HG02759 (cell line): ENCODE measurements around the gene PTGER1.
"Not testable (repeated sequence)": the region's sequence is repeated elsewhere in the genome, so short reads cannot be mapped to it uniquely, and the experiment has no call there.

Experiments used
- ATAC-seq: cut with Tn5 transposase; IDR thresholded peaks from one replicate; pipeline ENCODE4 v1.9.1; 2021; ENCODE audit warnings: mild to moderate bottlenecking, moderate library complexity; ENCODE audit not compliant: unreplicated experiment

PTGER1 gene

DNA sequence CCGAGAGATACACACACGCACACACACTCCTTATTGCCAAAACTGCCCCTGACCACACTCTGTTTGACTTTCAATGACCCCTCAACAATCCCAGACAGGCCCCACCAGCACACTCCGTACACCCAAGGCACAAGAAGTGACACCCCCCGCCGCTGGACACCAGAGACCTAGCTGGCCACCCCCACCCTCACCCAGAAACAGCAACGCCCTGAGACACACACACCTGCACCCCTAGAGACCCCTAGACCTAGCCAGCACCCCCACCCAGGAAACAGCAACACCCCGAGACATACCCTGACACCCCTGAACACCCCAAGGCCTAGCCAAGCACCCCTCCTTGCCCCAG, 1.1 kb upstream of the PTGER1 start:
- no peak for ATAC-seq

DNA sequence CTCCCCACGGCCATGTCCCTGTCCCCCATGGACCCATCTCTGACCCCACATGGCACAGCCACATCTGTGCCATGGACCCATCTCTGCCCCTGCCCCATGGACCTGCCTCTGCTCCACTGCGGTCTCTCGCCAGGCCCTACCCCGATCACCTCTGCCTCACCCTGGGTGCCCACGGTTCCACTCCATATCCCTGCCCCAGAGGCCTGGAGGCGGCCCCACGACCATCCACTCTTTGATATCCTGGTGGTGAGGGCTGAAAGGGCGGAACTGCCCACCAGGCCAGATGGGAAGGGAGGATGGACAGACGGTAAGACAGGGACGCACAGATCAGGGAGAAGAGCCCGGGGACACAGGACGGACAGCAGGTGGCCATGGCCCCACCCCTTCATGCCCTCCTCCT, 327 bp downstream of the PTGER1 start:
- ATAC-seq, result no peak

DNA sequence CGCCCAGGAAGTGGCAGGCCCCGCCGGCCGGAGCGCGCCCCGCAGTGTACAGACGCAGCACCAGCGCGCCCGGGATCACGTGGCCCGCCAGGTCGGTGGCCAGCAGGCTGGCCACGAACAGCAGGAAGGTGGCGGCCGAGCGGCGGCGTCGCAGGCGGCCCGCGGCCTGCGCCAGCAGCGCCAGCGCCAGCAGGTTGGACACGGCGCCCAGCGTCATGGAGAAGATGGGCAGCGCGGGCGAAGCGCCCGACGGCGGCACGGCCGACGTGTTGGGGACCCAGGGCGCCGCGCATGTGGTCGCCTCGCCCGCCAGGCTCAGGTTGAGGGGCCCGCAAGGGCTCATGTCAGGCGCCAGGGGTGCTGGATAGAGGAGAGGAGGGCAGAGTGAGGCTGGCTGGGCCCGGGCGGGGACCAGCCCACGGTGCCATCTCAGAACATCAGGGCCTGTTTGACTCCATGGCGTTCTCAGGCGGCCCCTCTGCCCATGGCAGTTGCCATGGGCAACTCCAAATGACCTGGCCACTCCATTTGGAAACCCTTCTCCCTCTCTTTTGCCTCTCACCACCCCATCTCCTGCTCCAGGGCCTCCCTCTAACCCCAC, 1.1 kb downstream of the PTGER1 start:
- no peak for ATAC-seq

DNA sequence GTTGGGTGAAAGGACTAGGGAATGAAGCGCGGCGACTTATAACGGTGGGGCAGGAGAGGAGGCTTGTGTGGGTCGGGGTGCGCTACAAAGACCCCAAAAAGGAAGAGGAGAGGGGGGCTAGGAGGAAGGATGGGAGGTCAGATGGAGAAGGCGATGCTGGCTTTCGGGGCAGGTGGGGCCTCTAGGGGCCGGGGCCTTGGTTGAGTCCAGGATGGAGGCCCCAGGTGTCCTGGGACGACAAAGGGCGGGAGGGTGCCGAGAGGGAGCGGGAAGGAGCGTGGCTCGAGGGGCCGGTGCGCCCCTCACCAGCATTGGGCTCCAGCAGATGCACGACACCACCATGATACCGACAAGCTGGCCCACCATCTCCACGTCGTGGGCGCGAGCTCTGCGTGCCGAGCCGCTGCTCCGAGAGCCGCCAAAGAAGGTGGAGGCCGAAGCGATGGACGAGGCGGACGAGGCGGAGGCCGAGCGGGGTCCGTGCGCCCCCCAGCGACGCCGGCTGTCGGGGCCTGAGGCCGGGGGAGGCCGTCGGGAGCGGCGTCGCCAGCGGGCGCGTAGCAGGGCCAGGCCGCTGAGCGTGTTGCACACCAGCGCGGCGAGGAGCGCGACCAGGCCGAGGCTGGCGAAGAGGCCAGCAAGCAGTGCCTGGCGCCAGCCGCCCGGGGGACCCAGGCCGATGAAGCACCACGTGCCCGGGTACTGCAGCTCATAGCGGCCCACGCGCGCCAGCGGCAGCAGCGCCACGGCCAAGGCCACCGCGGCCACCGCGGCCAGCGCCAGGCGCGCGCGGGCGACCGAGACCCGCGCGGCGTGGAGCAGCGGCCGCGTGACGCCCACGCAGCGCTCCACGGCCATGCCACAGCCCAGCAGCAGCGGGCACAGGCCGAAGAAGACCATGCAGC, 1.8 kb downstream of the PTGER1 start:
- no peak for ATAC-seq

DNA sequence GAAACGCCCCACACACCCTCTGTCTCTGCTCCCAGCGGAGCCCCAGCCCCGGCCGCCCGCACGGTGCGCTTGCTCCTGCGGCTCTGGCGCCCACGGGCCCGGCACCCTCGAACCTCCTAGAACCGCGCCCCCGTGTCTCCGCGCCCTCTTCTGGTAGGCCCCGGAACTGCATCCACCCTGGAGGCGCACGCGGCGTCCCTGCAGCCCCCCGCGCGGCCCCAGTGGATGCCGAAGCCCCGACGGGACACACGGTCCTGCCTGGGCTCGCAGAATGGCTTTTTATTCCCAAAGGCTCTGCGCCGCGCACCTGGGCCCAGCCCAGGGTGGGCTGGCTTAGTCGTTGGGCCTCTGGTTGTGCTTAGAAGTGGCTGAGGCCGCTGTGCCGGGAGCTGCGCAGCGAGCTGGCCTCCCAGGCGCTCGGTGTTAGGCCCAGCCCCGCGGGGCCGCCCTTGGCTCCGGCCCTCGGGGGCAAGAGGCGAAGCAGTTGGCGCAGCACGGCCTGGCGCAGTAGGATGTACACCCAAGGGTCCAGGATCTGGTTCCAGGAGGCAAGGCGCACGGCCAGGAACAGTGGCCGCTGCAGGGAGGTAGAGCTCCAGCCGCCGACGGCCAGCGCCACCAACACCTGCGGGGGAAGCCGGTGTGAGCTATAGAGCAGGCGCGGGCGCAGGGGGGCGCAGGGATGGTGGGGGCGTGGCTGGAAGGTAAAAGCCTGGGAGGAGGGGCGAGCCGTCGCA, 2.8 kb downstream of the PTGER1 start:
- no peak for ATAC-seq

DNA sequence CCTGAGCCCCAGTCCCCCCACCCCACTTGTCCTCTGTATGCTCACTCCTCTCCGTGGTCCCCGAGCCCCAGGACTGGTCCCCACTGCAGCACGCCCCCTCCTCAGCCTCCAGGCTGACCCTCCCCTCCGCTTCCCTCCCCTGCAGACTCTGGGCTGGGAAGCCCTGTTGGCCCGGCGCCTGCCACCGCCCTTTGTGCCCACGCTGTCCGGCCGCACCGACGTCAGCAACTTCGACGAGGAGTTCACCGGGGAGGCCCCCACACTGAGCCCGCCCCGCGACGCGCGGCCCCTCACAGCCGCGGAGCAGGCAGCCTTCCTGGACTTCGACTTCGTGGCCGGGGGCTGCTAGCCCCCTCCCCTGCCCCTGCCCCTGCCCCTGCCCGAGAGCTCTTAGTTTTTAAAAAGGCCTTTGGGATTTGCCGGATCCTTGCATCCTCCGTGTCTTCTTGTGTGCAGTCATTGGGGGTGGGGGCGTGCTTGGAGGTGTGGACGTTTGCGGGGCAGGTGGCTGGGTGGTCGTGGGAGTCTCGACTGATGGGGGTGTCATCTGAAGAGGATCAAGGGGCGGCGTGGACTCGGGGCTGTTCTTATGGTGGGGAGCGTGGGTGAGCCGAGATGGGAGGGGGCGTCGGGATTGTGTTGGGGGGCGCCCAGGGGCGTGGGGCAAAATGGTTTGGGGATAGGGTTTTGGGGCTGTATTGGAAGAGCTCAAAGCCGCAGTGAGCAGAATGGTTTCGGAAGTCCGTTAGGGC, 3.5 kb downstream of the PTGER1 start:
- no peak for ATAC-seq

DNA sequence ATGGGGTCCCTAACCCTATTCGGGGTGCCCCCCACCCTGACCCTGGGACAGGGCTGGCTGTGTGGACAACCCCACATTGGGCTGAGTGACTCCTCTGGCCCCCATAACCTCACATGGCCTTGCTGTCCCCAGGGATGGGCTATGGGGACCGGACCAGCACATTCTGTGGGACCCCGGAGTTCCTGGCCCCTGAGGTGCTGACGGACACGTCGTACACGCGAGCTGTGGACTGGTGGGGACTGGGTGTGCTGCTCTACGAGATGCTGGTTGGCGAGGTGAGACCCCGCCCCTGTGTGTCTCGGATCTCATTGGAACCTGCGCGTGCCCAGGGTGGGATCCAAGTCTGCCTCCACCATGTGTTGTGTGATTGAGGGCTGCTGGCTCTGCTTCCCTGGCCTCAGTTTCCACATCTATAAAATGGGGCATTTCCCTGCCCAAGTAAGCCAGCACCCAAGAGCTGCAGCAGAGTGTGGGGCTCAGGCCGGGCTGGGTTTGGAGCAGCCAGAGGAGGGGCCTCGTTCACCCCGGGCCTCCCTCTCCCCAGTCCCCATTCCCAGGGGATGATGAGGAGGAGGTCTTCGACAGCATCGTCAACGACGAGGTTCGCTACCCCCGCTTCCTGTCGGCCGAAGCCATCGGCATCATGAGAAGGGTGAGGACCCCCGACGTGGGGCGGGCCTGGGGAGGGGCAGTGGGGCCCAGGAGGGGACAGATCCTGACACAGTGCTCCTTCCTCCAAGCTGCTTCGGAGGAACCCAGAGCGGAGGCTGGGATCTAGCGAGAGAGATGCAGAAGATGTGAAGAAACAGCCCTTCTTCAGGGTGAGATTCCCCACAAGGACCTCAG, 4.9 kb downstream of the PTGER1 start:
- no peak for ATAC-seq

DNA sequence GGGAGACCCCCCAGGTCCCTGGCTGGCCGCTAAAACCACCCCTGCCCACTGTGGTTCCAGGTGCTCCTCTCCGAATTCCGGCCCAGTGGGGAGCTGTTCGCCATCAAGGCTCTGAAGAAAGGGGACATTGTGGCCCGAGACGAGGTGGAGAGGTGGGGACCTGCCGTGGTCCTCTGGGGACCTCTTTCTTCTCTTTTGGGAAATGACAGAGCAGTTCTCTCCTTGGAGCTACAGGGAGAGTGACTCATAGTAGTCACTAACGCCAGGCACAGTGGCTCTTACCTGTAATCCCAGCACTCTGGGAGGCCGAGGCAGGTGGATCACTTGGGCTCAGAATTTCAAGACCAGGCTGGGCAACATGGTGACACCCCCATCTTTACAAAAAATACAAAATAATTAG, 7.3 kb downstream of the PTGER1 start:
- no peak for ATAC-seq

DNA sequence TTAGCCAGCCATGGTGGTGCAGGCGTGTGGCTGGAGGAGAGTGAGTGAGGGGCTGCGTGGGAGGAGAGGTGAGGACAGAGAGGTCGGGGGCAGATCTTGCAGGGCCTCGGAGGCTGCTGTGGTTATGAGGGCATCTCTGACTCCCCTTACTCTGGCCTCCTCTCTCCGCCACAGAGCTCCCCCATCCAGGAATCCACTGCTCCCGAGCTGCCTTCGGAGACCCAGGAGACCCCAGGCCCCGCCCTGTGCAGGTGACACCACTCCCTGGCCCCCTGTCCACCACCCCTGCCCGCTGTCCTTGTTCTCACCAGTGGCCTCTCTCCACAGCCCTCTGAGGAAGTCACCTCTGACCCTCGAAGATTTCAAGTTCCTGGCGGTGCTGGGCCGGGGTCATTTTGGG, 7.8 kb downstream of the PTGER1 start:
- ATAC-seq, result no peak

DNA sequence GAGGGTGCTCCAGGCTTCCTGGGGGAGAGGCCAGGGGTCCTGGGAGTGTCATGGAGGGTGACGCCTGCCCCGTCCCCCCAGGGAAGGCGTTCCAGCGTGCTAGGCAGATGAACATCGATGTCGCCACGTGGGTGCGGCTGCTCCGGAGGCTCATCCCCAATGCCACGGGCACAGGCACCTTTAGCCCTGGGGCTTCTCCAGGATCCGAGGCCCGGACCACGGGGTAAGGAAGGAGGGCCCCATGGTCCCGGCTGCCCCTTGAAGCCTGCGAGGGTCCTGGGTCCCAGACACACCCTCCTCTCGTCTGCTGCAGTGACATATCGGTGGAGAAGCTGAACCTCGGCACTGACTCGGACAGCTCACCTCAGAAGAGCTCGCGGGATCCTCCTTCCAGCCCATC, 11.4 kb downstream of the PTGER1 start:
- no peak for ATAC-seq

DNA sequence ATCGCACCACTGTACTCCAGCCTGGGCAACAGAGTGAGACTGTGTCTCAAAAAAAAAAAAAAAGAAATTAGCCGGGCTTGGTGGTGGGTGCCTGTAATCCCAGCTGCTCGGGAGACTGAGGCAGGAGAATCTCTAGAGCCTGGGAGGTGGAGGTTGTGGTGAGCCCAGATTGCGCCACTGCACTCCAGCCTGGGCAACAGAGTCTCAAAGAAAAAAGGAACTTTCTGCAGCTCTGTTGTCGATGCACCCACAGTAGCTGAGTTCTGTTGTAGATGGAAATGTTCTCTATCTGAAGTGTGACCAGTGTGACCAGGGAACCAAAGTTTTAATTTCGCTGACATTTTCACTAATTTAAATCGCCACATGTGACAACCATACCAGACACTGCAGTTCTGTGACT, 12.8 kb downstream of the PTGER1 start:
- ATAC-seq, result not testable (repeated sequence)

DNA sequence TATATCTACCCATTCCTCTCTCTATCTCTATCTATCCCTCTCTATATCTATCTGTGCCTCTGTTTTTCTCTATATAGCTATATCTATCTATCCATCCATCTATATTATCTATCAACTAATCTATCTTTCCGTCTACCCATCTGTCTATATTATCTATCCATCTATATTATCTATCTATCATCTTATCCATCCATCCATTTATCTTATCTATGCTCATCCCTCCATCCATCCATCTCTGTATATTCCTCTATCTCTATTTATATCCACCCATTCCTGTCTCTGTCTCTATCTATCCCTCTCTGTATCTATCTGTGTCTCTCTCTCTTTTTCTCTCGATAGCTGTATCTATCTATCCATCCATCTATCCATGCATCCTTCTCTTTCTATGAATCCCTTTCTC, 14.2 kb downstream of the PTGER1 start:
- no peak for ATAC-seq

DNA sequence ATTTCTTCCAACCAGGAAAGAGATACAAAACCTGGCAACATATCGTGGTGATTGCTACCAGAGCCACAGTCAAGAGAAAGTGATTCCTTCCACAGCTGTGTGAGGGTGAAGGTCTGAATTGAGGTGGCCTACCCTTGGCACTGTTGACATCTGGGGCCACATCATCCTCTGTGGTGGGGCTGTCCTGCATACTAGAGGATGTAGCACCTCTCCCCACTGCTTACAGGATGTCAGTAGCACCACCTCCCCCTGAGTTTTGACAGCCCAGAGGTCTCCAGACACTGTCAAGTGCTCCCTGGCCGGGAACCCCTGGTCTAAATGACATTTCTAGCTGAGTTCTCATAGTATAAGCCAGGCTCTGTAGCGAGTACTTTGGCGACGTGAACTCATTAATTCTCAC, 15.5 kb downstream of the PTGER1 start:
- no peak for ATAC-seq

DNA sequence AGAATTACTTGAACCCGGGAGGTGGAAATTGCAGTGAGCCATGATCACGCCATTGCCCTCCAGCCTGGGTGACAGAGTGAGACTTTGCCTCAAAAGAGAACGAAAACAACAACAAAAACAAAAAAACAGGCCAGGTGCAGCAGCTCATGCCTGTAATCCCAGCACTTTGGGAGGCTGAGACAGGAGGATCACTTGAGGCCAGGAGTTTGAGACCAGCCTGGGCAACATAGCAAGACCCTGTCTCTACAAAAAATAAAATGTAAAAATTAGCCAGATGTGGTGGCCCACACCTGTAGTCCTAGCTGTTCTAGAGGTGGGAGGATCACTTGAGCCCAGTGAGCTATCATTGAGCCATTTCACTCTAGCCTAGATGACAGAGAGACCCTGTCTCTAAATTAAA, 22.9 kb downstream of the PTGER1 start:
- ATAC-seq, result not testable (repeated sequence)

DNA sequence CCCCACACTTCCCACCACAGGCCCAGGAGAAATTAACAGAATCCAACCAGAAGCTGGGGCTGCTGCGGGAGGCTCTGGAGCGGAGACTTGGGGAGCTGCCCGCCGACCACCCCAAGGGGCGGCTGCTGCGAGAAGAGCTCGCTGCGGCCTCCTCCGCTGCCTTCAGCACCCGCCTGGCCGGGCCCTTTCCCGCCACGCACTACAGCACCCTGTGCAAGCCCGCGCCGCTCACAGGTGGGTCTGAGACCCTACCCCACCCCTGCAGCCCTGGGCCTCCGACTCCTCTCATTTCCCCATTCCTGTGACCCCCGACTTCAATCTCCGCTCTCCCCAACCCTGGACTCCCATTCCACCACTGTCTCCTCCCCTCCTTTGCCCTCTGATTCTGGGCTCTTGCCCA, 24.3 kb downstream of the PTGER1 start:
- no peak for ATAC-seq

DNA sequence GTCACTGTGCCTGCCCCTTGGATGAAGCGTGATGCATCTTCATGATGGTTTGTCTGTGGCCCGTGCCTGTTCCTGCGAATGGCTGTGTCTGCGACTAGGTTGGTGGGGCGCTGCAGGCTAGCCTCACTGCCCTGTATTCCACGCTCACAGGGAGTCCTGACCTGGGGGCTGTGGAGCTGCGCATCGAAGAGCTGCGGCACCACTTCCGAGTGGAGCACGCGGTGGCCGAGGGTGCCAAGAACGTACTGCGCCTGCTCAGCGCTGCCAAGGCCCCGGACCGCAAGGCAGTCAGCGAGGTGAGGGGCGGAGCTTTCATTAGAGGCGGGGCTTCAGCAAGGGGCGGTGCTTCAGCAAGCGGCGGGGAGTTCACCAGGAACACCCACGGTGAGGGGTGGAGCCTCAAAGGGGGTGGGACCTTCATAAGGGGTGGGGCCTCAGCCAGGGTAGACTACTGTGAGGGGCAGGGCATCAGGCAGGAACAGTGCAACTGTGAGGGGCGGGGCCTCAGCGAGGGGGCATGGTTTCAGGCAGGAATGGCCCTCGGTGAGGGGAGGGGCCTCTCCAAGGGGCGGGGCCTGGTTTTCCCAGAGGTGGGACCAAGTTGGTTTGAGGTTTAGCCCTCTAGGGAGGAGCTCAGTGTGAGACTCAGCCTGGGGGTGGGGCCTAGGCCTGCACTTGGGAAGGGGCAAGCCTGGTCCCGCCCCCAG, 24.8 kb downstream of the PTGER1 start:
- ATAC-seq, result no peak

DNA sequence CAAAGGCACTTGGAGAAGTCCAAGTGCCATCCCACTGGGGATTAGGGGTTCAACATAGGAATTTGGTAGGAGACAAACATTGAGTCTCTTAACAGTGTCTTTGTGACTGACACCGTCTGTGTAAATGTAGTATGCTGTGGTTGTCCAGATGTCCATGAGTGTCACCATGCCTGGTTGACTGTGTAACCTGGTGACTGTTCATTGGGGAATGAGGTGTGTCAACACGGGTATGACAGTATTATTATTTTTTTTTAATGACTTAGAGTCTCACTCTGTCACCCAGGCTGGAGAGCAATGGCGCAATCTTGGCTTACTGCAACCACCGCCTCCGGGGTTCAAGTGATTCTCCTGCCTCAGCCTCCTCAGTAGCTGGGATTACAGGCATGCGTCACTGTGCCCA, 25.8 kb downstream of the PTGER1 start:
- ATAC-seq, result no peak

DNA sequence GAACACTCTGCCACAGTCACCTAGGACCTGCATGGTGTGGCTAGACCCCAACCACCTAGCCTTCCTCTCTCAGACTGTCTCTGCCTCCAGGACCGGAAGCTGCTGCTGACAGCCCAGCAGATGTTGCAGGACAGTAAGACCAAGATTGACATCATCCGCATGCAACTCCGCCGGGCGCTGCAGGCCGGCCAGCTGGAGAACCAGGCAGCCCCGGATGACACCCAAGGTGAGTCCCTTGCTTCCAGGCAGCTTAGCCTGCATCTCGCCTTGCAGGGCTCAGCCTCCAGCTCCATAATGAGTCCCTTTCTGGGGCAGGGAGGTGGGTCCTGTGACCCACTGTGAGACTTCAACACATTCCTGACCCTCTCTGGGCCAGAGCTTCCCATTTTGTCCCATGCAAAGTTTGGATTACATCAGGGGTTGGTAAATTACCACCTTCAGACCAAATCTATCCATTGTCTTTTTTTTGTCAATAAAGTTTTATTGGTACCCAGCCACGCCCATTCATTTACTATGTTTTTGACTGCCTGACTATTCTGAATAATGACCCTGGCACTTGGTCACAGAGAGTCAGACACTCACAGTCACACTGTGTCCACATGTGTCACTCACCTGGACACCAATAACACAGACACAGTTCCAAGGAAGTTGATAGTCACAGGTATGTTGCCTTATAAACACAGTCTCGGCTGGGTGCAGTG, 28.7 kb downstream of the PTGER1 start:
- no peak for ATAC-seq

DNA sequence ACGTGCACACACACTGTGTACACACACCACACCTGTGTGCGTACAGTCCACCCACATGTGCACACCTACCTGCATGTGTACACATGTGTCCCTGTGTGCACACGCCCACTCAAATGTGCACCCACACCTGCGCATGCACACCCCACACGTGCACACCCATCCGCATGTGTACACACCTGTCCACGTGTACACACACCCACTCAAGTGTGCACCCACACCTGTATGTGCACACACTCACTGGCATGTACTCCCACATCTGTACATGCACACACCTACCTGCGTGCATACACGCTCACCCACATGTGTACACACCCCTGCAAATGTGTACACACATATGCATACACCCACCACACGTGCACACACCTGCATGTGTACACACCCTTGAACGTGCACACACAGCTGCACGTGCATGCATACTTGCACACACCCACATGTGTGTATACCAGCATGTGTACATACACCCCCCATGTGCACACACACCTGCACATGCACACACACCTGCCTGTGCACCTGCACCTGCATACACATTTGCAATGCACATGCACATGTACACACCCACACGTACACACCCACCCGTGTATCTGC, 31.4 kb downstream of the PTGER1 start:
- no peak for ATAC-seq
